MM.1S (cell line): ENCODE results near the gene ARHGEF7.

Source experiments
- DNase-seq: peaks from one replicate; pipeline ENCODE4 v3.0.0-alpha.2; 2015
- H2AFZ ChIP-seq: fragments of 300-600 bp; sonication (generic); 2 replicates; pipeline ENCODE4 v1.6.0; 2016; ENCODE audit warnings: antibody characterized with exemption, low read length
- H3F3A ChIP-seq: fragments of 300-600 bp; sonication (generic); 2 replicates; pipeline ENCODE4 v1.6.1; 2016; ENCODE audit warnings: mild to moderate bottlenecking, antibody characterized with exemption, low read length, moderate library complexity, mixed read lengths; ENCODE audit not compliant: insufficient read depth
- H3K27ac ChIP-seq: fragments of 300-600 bp; sonication (generic); 2 replicates; pipeline ENCODE4 v1.5.1; 2016; ENCODE audit warnings: mild to moderate bottlenecking, low read length
- H3K27me3 ChIP-seq: fragments of 300-600 bp; sonication (generic); replicated peaks from 2 replicates; pipeline ENCODE4 v1.6.0; 2016; ENCODE audit warnings: low read length; ENCODE audit not compliant: insufficient read depth
- H3K36me3 ChIP-seq: fragments of 300-600 bp; sonication (generic); replicated peaks from 2 replicates; pipeline ENCODE4 v1.6.1; 2016; ENCODE audit warnings: mild to moderate bottlenecking, low read length, mixed read lengths; ENCODE audit not compliant: insufficient read depth
- H3K4me1 ChIP-seq: fragments of 300-600 bp; sonication (generic); 2 replicates; pipeline ENCODE4 v1.6.1; 2016; ENCODE audit warnings: low read length, mixed read lengths
- H3K4me2 ChIP-seq: fragments of 300-600 bp; sonication (generic); 2 replicates; pipeline ENCODE4 v1.6.0; 2016; ENCODE audit warnings: low read depth, low read length
- H3K4me3 ChIP-seq: fragments of 300-600 bp; sonication (generic); 2 replicates; pipeline ENCODE4 v1.5.1; 2016; ENCODE audit warnings: low read length, mixed read lengths
- H3K79me2 ChIP-seq: fragments of 300-600 bp; sonication (generic); 2 replicates; pipeline ENCODE4 v1.6.1; 2016; ENCODE audit warnings: mixed run types, low read length, mixed read lengths
- H3K9ac ChIP-seq: fragments of 300-600 bp; sonication (generic); 2 replicates; pipeline ENCODE4 v1.6.1; 2016; ENCODE audit warnings: low read length, mixed read lengths
- H3K9me2 ChIP-seq: fragments of 300-600 bp; sonication (generic); replicated peaks from 2 replicates; pipeline ENCODE4 v1.6.1; 2016; ENCODE audit warnings: mild to moderate bottlenecking, low read length, mixed read lengths; ENCODE audit not compliant: insufficient read depth
- H3K9me3 ChIP-seq: fragments of 300-600 bp; sonication (generic); replicated peaks from 2 replicates; pipeline ENCODE4 v1.6.1; 2016; ENCODE audit warnings: mild to moderate bottlenecking, low read length, mixed read lengths; ENCODE audit not compliant: insufficient read depth
- H4K20me1 ChIP-seq: fragments of 300-600 bp; sonication (generic); 2 replicates; pipeline ENCODE4 v1.6.1; 2016; ENCODE audit warnings: mild to moderate bottlenecking, low read length, moderate library complexity, mixed read lengths; ENCODE audit not compliant: insufficient read depth
- EZH2 ChIP-seq: fragments of 300-600 bp; sonication (generic); optimal IDR thresholded peaks from 2 replicates; pipeline ENCODE3; 2017; ENCODE audit warnings: low read depth, mild to moderate bottlenecking, antibody characterized with exemption, low read length, mixed read lengths
- EZH2phosphoT487 ChIP-seq: fragments of 300-600 bp; sonication (generic); IDR thresholded peaks from 2 replicates; pipeline ENCODE4 v1.6.1; 2018; ENCODE audit warnings: antibody characterized with exemption, low read length
- TF ChIP-seq, protein P1 (sequence below): fragments of 300-600 bp; sonication (generic); IDR thresholded peaks from 2 replicates; pipeline ENCODE4 v1.5.1; 2016; ENCODE audit warnings: antibody characterized with exemption, low read length, mixed read lengths

Gene ARHGEF7

DNA sequence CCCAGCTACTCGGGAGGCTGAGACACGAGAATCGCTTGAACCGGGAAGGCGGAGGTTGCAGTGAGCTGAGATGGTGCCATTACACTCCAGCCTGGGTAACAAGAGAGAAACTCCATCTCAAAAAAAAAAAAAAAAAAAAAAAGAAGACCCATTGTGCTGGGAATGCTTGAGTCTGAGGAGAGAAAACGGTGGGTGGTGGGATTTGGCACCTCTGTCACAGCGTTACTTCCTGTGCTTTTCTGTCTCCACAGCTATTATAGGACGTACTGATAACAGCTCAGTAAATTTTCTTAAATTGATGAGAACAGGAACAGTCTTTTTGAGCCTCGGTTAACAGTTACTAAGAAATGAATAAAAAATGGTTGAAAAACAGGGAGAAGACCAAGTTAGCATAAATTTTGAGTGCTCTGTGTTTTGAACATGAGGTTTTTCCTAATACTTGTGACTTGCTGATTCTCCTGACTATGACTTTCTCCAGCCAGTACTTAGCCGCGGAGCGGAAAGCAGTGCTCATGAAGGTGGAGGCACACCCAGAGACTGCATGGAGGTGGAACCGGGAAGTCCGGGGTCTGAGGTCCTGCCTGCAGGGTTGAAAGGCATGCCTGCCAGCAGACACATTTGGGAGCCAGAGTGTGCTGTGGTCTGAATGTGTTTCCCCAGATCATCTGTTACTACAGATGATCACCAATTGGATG is 150.0 kb downstream of the ARHGEF7 start:
- H3K36me3 ChIP-seq = no peaks in the 10 kb centered on the region
- no peaks in the 10 kb centered on the region for H4K20me1 ChIP-seq
- H3K27ac ChIP-seq = no peak overlapping the region
- DNase-seq = no peak
- TF ChIP-seq EZH2 = no peak
- TF ChIP-seq, protein P1, sequence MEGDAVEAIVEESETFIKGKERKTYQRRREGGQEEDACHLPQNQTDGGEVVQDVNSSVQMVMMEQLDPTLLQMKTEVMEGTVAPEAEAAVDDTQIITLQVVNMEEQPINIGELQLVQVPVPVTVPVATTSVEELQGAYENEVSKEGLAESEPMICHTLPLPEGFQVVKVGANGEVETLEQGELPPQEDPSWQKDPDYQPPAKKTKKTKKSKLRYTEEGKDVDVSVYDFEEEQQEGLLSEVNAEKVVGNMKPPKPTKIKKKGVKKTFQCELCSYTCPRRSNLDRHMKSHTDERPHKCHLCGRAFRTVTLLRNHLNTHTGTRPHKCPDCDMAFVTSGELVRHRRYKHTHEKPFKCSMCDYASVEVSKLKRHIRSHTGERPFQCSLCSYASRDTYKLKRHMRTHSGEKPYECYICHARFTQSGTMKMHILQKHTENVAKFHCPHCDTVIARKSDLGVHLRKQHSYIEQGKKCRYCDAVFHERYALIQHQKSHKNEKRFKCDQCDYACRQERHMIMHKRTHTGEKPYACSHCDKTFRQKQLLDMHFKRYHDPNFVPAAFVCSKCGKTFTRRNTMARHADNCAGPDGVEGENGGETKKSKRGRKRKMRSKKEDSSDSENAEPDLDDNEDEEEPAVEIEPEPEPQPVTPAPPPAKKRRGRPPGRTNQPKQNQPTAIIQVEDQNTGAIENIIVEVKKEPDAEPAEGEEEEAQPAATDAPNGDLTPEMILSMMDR = no peak
- no peak for TF ChIP-seq EZH2phosphoT487
- no peak overlapping the region for H3K4me2 ChIP-seq
- H3K9ac ChIP-seq = no peak overlapping the region
- H3K27me3 ChIP-seq = no peaks in the 10 kb centered on the region
- no peaks in the 10 kb centered on the region for H3F3A ChIP-seq
- H2AFZ ChIP-seq = no peak overlapping the region
- no peaks in the 10 kb centered on the region for H3K79me2 ChIP-seq
- no peaks in the 10 kb centered on the region for H3K9me3 ChIP-seq
- H3K4me3 ChIP-seq = no peak overlapping the region
- 0 out of 2 replicates have a peak, but pooled peaks cover 2% of the 10 kb centered on the region for H3K4me1 ChIP-seq
- no peaks in the 10 kb centered on the region for H3K9me2 ChIP-seq

DNA sequence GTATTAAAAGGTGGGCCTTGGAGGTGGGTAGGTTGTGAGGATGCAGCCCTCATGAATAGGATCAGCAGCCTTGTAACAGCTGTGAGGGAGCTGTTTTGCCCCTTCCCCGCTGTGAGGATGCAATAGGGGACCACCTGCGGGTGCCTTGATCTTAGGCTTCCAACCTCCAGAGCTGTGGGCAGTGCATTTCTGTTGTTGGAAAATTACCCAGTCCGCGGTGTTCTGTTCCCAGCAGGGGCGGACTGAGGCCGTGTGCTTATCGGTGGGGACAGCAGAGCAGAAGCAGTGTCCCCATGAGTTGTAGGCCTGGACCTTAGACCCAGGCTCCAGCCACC is 150.6 kb downstream of the ARHGEF7 start:
- H3F3A ChIP-seq = no peaks in the 10 kb centered on the region
- H3K27me3 ChIP-seq = no peaks in the 10 kb centered on the region
- H3K9ac ChIP-seq = no peak overlapping the region
- no peak for TF ChIP-seq EZH2phosphoT487
- TF ChIP-seq, protein P1 = no peak
- TF ChIP-seq EZH2 = no peak
- no peaks in the 10 kb centered on the region for H3K9me2 ChIP-seq
- H3K9me3 ChIP-seq = no peaks in the 10 kb centered on the region
- no peak overlapping the region for H3K4me2 ChIP-seq
- H3K27ac ChIP-seq = no peak overlapping the region
- H3K36me3 ChIP-seq = no peaks in the 10 kb centered on the region
- no peaks in the 10 kb centered on the region for H3K79me2 ChIP-seq
- H2AFZ ChIP-seq = no peak overlapping the region
- H3K4me3 ChIP-seq = no peak overlapping the region
- H4K20me1 ChIP-seq = no peaks in the 10 kb centered on the region
- DNase-seq = no peak
- H3K4me1 ChIP-seq = 0 out of 2 replicates have a peak, but pooled peaks cover 3% of the 10 kb centered on the region

DNA sequence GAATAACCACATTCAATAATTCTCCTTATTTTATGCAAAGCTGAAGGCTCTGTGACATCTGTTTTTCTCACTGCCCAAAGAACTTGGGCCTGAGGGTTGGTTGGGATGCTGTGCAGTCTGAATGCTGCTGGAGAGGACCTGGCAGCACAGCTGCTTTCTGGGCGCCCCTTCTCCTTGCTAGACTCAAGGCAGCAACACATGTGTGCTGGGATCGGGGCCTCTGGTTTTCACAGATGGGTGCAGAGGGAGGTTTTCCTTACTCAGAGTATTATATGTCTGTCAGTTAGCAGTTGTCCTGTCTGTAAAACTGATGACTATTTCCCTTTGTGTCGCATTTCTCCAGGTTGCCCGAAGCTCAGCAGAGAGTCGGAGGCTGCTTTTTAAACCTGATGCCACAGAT is 152.1 kb downstream of the ARHGEF7 start:
- Histone ChIP-seq H2AFZ (no peak overlapping the region), H3K9me2 (no peaks in the 10 kb centered on the region), H3K4me2 (no peak overlapping the region), H3K36me3 (no peaks in the 10 kb centered on the region), H3K27me3 (no peaks in the 10 kb centered on the region), H3K9ac (no peak overlapping the region), H3K9me3 (no peaks in the 10 kb centered on the region), H3F3A (no peaks in the 10 kb centered on the region), H3K4me3 (no peak overlapping the region), H3K79me2 (no peaks in the 10 kb centered on the region), H3K27ac (no peak overlapping the region), H4K20me1 (no peaks in the 10 kb centered on the region), H3K4me1 (0 out of 2 replicates have a peak, but pooled peaks cover 3% of the 10 kb centered on the region)
- DNase-seq = no peak
- TF ChIP-seq EZH2phosphoT487 (no peak), EZH2 (no peak)
- TF ChIP-seq, protein P1 = no peak
